GM23338 (cell line): ENCODE data around the gene GADD45A.

ENCODE experiments used
- CREB1 ChIP-seq: fragments of 250-450 bp; sonication (Bioruptor Pico); IDR thresholded peaks from 2 replicates; pipeline ENCODE4 v1.5.0; 2020; ENCODE audit warnings: low read depth, mild to moderate bottlenecking, moderate library complexity
- EZH2 ChIP-seq: fragments of 200-600 bp; sonication (generic); IDR thresholded peaks from one replicate; pipeline ENCODE4 v1.8.0; 2017; ENCODE audit warnings: antibody characterized with exemption, mild to moderate bottlenecking, low read depth; ENCODE audit not compliant: unreplicated experiment
- EZH2phosphoT487 ChIP-seq: fragments of 200-600 bp; sonication (generic); IDR thresholded peaks from one replicate; pipeline ENCODE4 v1.8.1; 2018; ENCODE audit warnings: antibody characterized with exemption; ENCODE audit not compliant: unreplicated experiment
- POLR2AphosphoS5 ChIP-seq: IDR thresholded peaks from 2 replicates; pipeline ENCODE4 v1.6.1; 2016; ENCODE audit warnings: antibody characterized with exemption, low read depth
- TF ChIP-seq, protein P1 (sequence below), 2 experiments: fragments of 200-600 bp in 1 of 2; sonication (generic) in 1 of 2; conservative IDR thresholded peaks; 2 replicates each; pipeline versions ENCODE4 v1.5.1 to v1.6.1; 2016 to 2017; ENCODE audit warnings: antibody characterized with exemption in 2 of 2, low read depth in 2 of 2, mild to moderate bottlenecking in 2 of 2, moderate library complexity in 1 of 2
- TF ChIP-seq, protein P2 (sequence below): IDR thresholded peaks from one replicate; pipeline ENCODE4 v1.6.1; 2018; ENCODE audit warnings: antibody characterized with exemption; ENCODE audit not compliant: unreplicated experiment

DNA sequence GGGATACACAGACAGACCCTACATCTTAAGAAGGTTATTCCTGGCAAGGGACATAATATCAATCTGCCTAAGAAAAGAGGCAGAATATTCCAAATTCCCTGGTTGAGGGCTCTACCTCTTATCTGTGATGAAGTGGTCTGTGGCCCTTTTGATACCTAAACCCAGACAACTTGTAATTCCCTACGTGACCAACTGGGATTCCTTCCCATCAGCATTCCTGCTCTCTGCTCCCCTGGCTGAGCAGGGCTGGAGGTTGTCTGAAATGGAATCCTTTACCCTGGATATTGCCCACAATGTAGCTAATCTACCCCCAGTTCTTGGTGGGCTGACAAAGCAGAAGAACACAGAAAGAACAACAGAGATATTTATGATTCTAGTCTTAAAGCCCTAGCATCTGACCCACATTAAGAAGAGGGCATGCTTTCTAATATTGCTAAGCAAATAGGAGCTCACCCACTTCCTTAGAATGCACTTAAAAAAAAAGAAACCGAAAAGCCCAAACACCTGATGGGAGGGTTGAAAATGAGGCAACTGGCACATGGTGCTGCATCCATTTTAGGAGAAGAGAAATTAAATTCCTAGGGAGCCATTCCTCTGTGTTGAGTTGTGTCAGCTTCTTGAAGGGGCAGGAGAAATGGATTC is 36.8 kb downstream of the GADD45A start:
- TF ChIP-seq, protein P1, sequence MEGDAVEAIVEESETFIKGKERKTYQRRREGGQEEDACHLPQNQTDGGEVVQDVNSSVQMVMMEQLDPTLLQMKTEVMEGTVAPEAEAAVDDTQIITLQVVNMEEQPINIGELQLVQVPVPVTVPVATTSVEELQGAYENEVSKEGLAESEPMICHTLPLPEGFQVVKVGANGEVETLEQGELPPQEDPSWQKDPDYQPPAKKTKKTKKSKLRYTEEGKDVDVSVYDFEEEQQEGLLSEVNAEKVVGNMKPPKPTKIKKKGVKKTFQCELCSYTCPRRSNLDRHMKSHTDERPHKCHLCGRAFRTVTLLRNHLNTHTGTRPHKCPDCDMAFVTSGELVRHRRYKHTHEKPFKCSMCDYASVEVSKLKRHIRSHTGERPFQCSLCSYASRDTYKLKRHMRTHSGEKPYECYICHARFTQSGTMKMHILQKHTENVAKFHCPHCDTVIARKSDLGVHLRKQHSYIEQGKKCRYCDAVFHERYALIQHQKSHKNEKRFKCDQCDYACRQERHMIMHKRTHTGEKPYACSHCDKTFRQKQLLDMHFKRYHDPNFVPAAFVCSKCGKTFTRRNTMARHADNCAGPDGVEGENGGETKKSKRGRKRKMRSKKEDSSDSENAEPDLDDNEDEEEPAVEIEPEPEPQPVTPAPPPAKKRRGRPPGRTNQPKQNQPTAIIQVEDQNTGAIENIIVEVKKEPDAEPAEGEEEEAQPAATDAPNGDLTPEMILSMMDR (conservative IDR thresholded peaks at IDR 0.05; ENCODE audit: low read depth in 2 of 2): no peak
- no peak for TF ChIP-seq EZH2
- no peak for TF ChIP-seq CREB1 (CRISPR knock-in tag)
- TF ChIP-seq POLR2AphosphoS5: no peak
- TF ChIP-seq EZH2phosphoT487: no peak
- TF ChIP-seq, protein P2, sequence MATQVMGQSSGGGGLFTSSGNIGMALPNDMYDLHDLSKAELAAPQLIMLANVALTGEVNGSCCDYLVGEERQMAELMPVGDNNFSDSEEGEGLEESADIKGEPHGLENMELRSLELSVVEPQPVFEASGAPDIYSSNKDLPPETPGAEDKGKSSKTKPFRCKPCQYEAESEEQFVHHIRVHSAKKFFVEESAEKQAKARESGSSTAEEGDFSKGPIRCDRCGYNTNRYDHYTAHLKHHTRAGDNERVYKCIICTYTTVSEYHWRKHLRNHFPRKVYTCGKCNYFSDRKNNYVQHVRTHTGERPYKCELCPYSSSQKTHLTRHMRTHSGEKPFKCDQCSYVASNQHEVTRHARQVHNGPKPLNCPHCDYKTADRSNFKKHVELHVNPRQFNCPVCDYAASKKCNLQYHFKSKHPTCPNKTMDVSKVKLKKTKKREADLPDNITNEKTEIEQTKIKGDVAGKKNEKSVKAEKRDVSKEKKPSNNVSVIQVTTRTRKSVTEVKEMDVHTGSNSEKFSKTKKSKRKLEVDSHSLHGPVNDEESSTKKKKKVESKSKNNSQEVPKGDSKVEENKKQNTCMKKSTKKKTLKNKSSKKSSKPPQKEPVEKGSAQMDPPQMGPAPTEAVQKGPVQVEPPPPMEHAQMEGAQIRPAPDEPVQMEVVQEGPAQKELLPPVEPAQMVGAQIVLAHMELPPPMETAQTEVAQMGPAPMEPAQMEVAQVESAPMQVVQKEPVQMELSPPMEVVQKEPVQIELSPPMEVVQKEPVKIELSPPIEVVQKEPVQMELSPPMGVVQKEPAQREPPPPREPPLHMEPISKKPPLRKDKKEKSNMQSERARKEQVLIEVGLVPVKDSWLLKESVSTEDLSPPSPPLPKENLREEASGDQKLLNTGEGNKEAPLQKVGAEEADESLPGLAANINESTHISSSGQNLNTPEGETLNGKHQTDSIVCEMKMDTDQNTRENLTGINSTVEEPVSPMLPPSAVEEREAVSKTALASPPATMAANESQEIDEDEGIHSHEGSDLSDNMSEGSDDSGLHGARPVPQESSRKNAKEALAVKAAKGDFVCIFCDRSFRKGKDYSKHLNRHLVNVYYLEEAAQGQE: no peak
